A673 (cell line): ENCODE measurements around the gene LIX1. TPM values are rescaled to one million over a fixed set of nuclear protein-coding genes. Genes with fewer than 3 reads are reported as not detected.

Source experiments
- BruUV-seq: library from RNA; stranded (reverse); fragments of 400-500 nt; replicated peaks from 2 replicates; lab custom pipeline; 2021; lab: Mats Ljungman, UMichigan
- CTCF ChIA-PET: fragments of 300-600 bp; sonication (Branson Sonifier 250); formaldehyde crosslinking; loops from one replicate; lab custom pipeline; 2022; ENCODE audit warnings: antibody characterized with exemption; lab: Charles Lee
- POLR2A ChIA-PET: fragments of 300-600 bp; sonication (Branson Sonifier 250); formaldehyde crosslinking; loops from one replicate; lab custom pipeline; 2022; ENCODE audit warnings: antibody characterized with exemption; ENCODE audit not compliant: low non-redundant PET; lab: Charles Lee
- DNase-seq: peaks from one replicate; pipeline ENCODE4 v3.0.0-alpha.2; 2015; ENCODE audit warnings: low spot score
- H3K27ac ChIP-seq: fragments of 200-600 bp; sonication (generic); 2 replicates; pipeline ENCODE4 v1.5.1; 2016; ENCODE audit warnings: mixed run types, low read depth, mild to moderate bottlenecking, mixed read lengths, antibody characterized with exemption, low read length; ENCODE audit not compliant: poor library complexity, severe bottlenecking
- H3K27me3 ChIP-seq: fragments of 200-600 bp; sonication (generic); replicated peaks from 2 replicates; pipeline ENCODE4 v1.6.1; 2017; ENCODE audit warnings: mixed run types, low read depth, mild to moderate bottlenecking, mixed read lengths, antibody characterized with exemption, low read length; ENCODE audit not compliant: insufficient read depth, poor library complexity
- H3K36me3 ChIP-seq: fragments of 200-600 bp; sonication (generic); 2 replicates; pipeline ENCODE4 v1.6.1; 2016; ENCODE audit warnings: mixed run types, mild to moderate bottlenecking, mixed read lengths, antibody characterized with exemption, low read length; ENCODE audit not compliant: insufficient read depth, poor library complexity, severe bottlenecking
- H3K4me1 ChIP-seq: fragments of 200-600 bp; sonication (generic); 2 replicates; pipeline ENCODE4 v1.6.1; 2017; ENCODE audit warnings: mixed run types, mild to moderate bottlenecking, mixed read lengths, antibody characterized with exemption, low read length; ENCODE audit not compliant: insufficient read depth, poor library complexity, severe bottlenecking
- H3K4me3 ChIP-seq: fragments of 200-600 bp; sonication (generic); 2 replicates; pipeline ENCODE4 v1.5.1; 2016; ENCODE audit warnings: low read depth, mixed run types, mild to moderate bottlenecking, mixed read lengths, low read length; ENCODE audit not compliant: poor library complexity, severe bottlenecking
- H3K9me3 ChIP-seq: fragments of 200-600 bp; sonication (generic); 2 replicates; pipeline ENCODE4 v1.6.1; 2016; ENCODE audit warnings: mixed run types, low read depth, mild to moderate bottlenecking, mixed read lengths, antibody characterized with exemption, low read length; ENCODE audit not compliant: poor library complexity, severe bottlenecking
- CTCF ChIP-seq: fragments of 300-800, 200-600 bp; sonication (generic); conservative IDR thresholded peaks from 2 replicates; pipeline ENCODE4 v1.5.1; 2017; ENCODE audit warnings: low read depth, mild to moderate bottlenecking, antibody characterized with exemption, low read length, moderate library complexity, mixed read lengths
- EZH2 ChIP-seq: fragments of 200-600 bp; sonication (generic); IDR thresholded peaks from 2 replicates; pipeline ENCODE4 v1.6.1; 2017; ENCODE audit warnings: borderline replicate concordance, low read depth, mild to moderate bottlenecking, mixed read lengths, antibody characterized with exemption, low read length; ENCODE audit not compliant: poor library complexity, severe bottlenecking
- intact Hi-C: fragments of 100-400 bp; cut with micrococcal nuclease; formaldehyde crosslinking; loops from one replicate; pipeline ENCODE4 v1.10.0; 2022; ENCODE audit not compliant: unreplicated experiment
- total RNA-seq: library from RNA; stranded (reverse); gene quantifications from 2 replicates; pipeline ENCODE4 v1.2.3, GENCODE V29; 2021

The LIX1 gene
- total RNA-seq, 1 experiment from 2014 or later = not detected

GRCh38 chr5:97105501-97106215 lies 36.8 kb downstream of the LIX1 start:
- no peak for DNase-seq
- H3K36me3 ChIP-seq = no peaks in the 10 kb centered on the region
- H3K4me3 ChIP-seq = no peak overlapping the region
- no TSS peak for BruUV-seq
- no peaks in the 10 kb centered on the region for H3K27me3 ChIP-seq
- intact Hi-C loops = no loop called here
- no peak for TF ChIP-seq CTCF
- no peak for TF ChIP-seq EZH2
- CTCF ChIA-PET = no interaction called here
- no peak overlapping the region for H3K27ac ChIP-seq
- no peaks in the 10 kb centered on the region for H3K4me1 ChIP-seq
- no peaks in the 10 kb centered on the region for H3K9me3 ChIP-seq
- POLR2A ChIA-PET = no interaction called here

GRCh38 chr5:97102010-97102470 lies 40.4 kb downstream of the LIX1 start:
- ChIA-PET POLR2A (no interaction called here), CTCF (no interaction called here)
- no peak overlapping the region for H3K27ac ChIP-seq

GRCh38 chr5:97101189-97101910 lies 41.1 kb downstream of the LIX1 start:
- H3K4me1 ChIP-seq = peaks cover 3% of the 10 kb centered on the region
- H3K27me3 ChIP-seq = no peaks in the 10 kb centered on the region
- no peak overlapping the region for H3K27ac ChIP-seq
- ChIA-PET CTCF (no interaction called here), POLR2A (no interaction called here)
- DNase-seq = no peak
- no peaks in the 10 kb centered on the region for H3K9me3 ChIP-seq
- TF ChIP-seq EZH2 (no peak), CTCF (no peak)
- H3K36me3 ChIP-seq = no peaks in the 10 kb centered on the region
- BruUV-seq = no TSS peak
- H3K4me3 ChIP-seq = no peak overlapping the region
- intact Hi-C loops = no loop called here

More at GRCh38 chr5:97102010-97102470, 40.4 kb downstream of the LIX1 start:
- Histone ChIP-seq H3K36me3 (no peaks in the 10 kb centered on the region), H3K9me3 (no peaks in the 10 kb centered on the region), H3K27me3 (no peaks in the 10 kb centered on the region), H3K4me1 (no peaks in the 10 kb centered on the region), H3K4me3 (no peak overlapping the region)
- intact Hi-C loops = no loop called here
- BruUV-seq = no TSS peak
- no peak for DNase-seq
- no peak for TF ChIP-seq CTCF
- TF ChIP-seq EZH2 = no peak
